ENCODE measurements around the gene LAMA1. TPM values are rescaled to one million over a fixed set of nuclear protein-coding genes. Genes with fewer than 3 reads are reported as not detected.

Gene LAMA1
- polyA plus RNA-seq, 4 donors: 0.40 to 5.7 (median 2.4) TPM

DNA sequence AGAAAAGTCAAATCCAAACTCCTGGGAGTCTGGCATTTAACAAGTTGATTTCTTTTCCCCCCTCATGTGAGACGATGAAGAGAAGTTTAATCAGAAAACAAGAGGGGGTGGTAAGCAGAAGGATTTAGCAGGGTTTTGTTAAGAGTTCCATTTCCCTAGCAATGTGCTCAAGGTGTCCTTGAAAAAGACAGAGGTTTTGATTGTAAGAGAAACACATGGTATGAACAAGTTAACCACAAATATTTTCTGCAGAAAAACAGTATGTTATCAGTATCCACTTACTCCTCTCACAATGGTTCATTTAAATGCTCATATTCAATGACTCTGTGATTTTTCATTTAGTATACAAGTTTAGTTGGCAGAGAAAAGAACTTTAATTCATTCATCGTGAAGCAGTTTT is 26.8 kb downstream of the LAMA1 start:
- H3K27ac ChIP-seq (ENCODE audit: low read depth in 1 of 3, low read length in 2 of 3): no peak overlapping the region
- DNase-seq (no peak), FAIRE-seq (no peak)
- no peaks in the 10 kb centered on the region for H3K27me3 ChIP-seq (ENCODE audit: control insufficient read depth in 3 of 3, insufficient read depth in 3 of 3, low read length in 3 of 3)
- no peaks in the 10 kb centered on the region for H3K36me3 ChIP-seq (ENCODE audit: control insufficient read depth in 3 of 3, insufficient read depth in 2 of 3, low read depth in 1 of 3, low read length in 3 of 3)
- no peaks in the 10 kb centered on the region for H3K9me3 ChIP-seq (ENCODE audit: control insufficient read depth in 2 of 2, insufficient read depth in 1 of 2, low read depth in 1 of 2, low read length in 1 of 2)
- H3K4me3 ChIP-seq (ENCODE audit: low read depth in 1 of 3, low read length in 3 of 3): no peak overlapping the region
- 58 to 70% (median 61%) methylated on average over 2 of the region's 2 CpGs for WGBS, 3 donors
- no peaks in the 10 kb centered on the region for H3K4me1 ChIP-seq (ENCODE audit: control insufficient read depth in 3 of 3, insufficient read depth in 2 of 3, low read depth in 1 of 3, low read length in 2 of 3)

DNA sequence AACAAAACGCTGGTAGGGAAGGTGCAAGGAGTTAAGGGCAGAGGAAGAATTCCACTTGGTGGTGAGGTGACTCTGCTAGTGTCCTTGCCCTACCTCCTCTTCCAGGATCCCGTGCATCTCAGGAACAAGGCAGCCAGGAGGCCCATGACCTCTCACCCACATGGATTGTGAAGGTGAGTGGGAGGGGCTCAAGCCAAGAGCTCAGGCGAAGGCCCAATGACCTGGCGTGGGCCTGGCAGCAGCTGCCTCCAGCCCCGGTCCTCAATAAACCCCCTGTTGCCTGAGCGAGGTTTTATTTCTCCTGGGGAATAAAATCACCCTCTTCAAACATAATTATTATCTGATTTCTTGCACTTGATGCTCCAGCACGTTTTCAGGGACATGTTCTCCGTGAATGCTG is 28.2 kb downstream of the LAMA1 start:
- DNase-seq (no peak), FAIRE-seq (no peak)
- no peaks in the 10 kb centered on the region for H3K36me3 ChIP-seq (ENCODE audit: control insufficient read depth in 3 of 3, insufficient read depth in 2 of 3, low read depth in 1 of 3, low read length in 3 of 3)
- no peaks in the 10 kb centered on the region for H3K9me3 ChIP-seq (ENCODE audit: control insufficient read depth in 2 of 2, insufficient read depth in 1 of 2, low read depth in 1 of 2, low read length in 1 of 2)
- H3K4me3 ChIP-seq (ENCODE audit: low read depth in 1 of 3, low read length in 3 of 3): no peak overlapping the region
- no peaks in the 10 kb centered on the region for H3K4me1 ChIP-seq (ENCODE audit: control insufficient read depth in 3 of 3, insufficient read depth in 2 of 3, low read depth in 1 of 3, low read length in 2 of 3)
- no peaks in the 10 kb centered on the region for H3K27me3 ChIP-seq (ENCODE audit: control insufficient read depth in 3 of 3, insufficient read depth in 3 of 3, low read length in 3 of 3)
- WGBS, 3 donors: 70 to 80% (median 72%) methylated on average over 8 of the region's 8 CpGs
- no peak overlapping the region for H3K27ac ChIP-seq (ENCODE audit: low read depth in 1 of 3, low read length in 2 of 3)

DNA sequence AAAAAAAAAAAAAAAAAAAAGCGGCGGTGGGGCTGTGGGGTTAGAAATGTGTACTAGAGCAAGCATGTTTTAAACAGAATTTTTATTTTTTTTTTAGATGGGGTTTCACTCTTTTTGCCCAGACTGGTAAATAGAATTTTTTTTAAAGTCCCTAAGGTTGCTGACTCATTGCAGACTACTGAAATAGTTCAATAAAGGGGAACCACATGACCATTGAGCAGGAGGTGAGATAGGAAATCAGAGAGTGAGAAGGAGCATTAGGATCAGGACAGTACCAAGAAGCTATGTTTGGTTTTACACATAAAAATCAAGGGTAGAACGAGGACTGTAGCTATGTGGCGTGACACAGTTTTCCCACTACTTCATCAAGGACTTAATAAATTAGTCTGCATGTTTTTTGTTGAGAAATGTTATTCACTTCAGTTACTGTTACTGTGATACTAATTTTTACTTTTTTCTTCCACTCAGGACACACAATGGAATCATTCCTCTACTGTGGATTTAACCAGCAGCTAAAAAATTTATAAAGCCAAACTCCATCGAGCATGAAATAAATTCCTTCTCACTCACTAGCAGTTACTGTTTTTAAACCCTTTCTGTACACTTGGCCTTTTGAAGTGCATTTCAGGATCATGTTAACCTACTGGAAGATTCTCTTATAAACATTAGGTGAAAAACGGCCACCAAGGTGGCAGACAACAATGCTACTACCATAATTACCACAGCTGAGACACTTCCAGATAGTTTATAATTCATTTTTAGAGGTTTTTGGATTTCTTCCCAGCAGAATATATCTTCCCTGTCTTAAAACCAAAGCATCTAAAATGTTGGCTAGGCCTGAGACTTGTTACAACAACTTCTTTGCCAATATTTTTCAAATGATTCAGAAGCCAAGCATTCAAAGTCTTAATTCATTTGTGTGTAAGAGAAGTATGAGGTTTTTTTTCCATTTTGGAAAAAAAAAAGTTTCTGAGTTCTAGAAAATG is 33.2 kb downstream of the LAMA1 start:
- no peaks in the 10 kb centered on the region for H3K4me1 ChIP-seq (ENCODE audit: control insufficient read depth in 3 of 3, insufficient read depth in 2 of 3, low read depth in 1 of 3, low read length in 2 of 3)
- no peaks in the 10 kb centered on the region for H3K36me3 ChIP-seq (ENCODE audit: control insufficient read depth in 3 of 3, insufficient read depth in 2 of 3, low read depth in 1 of 3, low read length in 3 of 3)
- DNase-seq (peak in 1 of 2 donors; percentile 38), FAIRE-seq (no peak)
- no peak overlapping the region for H3K27ac ChIP-seq (ENCODE audit: low read depth in 1 of 3, low read length in 2 of 3)
- H3K4me3 ChIP-seq (ENCODE audit: low read depth in 1 of 3, low read length in 3 of 3): no peak overlapping the region
- no peaks in the 10 kb centered on the region for H3K27me3 ChIP-seq (ENCODE audit: control insufficient read depth in 3 of 3, insufficient read depth in 3 of 3, low read length in 3 of 3)
- H3K9me3 ChIP-seq (ENCODE audit: control insufficient read depth in 2 of 2, insufficient read depth in 1 of 2, low read depth in 1 of 2, low read length in 1 of 2): no peaks in the 10 kb centered on the region
- 64 to 72% (median 68%) methylated on average over 6 of the region's 6 CpGs for WGBS, 3 donors

DNA sequence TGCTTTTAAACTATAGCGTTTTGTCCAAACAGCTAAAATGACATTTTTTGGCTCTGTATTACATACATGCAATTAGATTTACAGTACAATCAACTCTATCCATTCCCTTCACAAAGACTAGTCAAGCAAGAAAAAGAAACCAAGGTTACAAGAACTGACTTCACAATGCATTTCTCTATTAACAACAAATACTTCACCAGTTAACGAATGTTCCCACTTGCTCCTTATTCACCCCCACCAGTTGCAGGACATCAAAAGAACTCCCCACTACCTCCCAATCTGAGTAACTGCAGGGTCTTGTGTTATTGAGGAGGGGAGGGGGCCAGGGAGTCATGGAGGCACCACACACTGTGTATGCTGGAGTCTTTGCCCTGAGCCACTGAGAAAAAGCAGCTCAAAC is 34.9 kb downstream of the LAMA1 start:
- DNase-seq: no peak
- Histone ChIP-seq H3K4me3 (ENCODE audit: low read depth in 1 of 3, low read length in 3 of 3) (no peak overlapping the region), H3K36me3 (ENCODE audit: control insufficient read depth in 3 of 3, insufficient read depth in 2 of 3, low read depth in 1 of 3, low read length in 3 of 3) (no peaks in the 10 kb centered on the region), H3K27ac (ENCODE audit: low read depth in 1 of 3, low read length in 2 of 3) (no peak overlapping the region), H3K4me1 (ENCODE audit: control insufficient read depth in 3 of 3, insufficient read depth in 2 of 3, low read depth in 1 of 3, low read length in 2 of 3) (no peaks in the 10 kb centered on the region), H3K27me3 (ENCODE audit: control insufficient read depth in 3 of 3, insufficient read depth in 3 of 3, low read length in 3 of 3) (no peaks in the 10 kb centered on the region), H3K9me3 (ENCODE audit: control insufficient read depth in 2 of 2, insufficient read depth in 1 of 2, low read depth in 1 of 2, low read length in 1 of 2) (no peaks in the 10 kb centered on the region)
- no peak for FAIRE-seq
- WGBS, 3 donors: 76 to 90% (median 84%) methylated on average over 2 of the region's 2 CpGs

DNA sequence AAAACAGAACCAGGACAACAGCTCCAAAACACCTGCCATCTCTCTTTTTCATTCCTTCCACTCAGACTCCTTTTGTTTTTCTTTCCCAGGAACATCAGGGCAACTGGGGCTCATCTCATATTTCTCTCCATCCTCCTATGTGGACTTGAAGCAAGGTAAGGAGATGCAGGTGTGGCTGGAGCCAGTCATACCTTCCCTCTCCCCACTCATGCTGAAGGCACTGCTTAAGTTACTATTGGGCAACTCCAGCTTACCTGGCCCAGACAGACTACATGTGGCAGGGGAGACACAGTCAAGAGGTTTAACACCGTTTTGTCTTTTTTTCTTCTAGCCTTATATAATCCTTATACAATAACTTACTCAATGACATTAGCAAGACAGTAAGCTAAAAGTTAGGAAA is 38.4 kb downstream of the LAMA1 start:
- Histone ChIP-seq H3K36me3 (ENCODE audit: control insufficient read depth in 3 of 3, insufficient read depth in 2 of 3, low read depth in 1 of 3, low read length in 3 of 3) (no peaks in the 10 kb centered on the region), H3K9me3 (ENCODE audit: control insufficient read depth in 2 of 2, insufficient read depth in 1 of 2, low read depth in 1 of 2, low read length in 1 of 2) (no peaks in the 10 kb centered on the region), H3K4me1 (ENCODE audit: control insufficient read depth in 3 of 3, insufficient read depth in 2 of 3, low read depth in 1 of 3, low read length in 2 of 3) (no peaks in the 10 kb centered on the region), H3K27ac (ENCODE audit: low read depth in 1 of 3, low read length in 2 of 3) (no peak overlapping the region), H3K4me3 (ENCODE audit: low read depth in 1 of 3, low read length in 3 of 3) (no peak overlapping the region), H3K27me3 (ENCODE audit: control insufficient read depth in 3 of 3, insufficient read depth in 3 of 3, low read length in 3 of 3) (no peaks in the 10 kb centered on the region)
- FAIRE-seq: no peak
- no peak for DNase-seq
- 59 to 84% (median 83%) methylated on average over 1 of the region's 1 CpG for WGBS, 3 donors

DNA sequence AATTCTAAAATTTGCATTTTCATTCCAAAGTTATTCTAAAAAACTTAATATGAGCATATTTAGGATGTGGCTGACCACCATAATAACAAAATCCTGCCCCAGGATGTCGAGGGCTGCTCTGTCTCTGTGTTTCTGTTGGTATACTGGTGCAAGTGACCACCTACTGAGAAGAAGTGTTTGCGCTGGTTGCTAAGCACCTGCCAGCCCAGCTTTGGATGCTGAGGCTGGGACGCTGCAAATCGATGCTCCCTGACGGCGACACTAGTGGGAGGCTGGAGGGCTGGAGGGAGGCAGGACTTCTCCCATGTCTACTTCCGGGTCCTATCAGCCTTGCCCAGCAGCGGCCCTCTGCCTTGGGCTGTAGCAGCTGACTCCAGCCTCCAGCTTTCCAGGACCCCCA is 45.0 kb downstream of the LAMA1 start:
- Histone ChIP-seq H3K27ac (ENCODE audit: low read depth in 1 of 3, low read length in 2 of 3) (no peak overlapping the region), H3K36me3 (ENCODE audit: control insufficient read depth in 3 of 3, insufficient read depth in 2 of 3, low read depth in 1 of 3, low read length in 3 of 3) (no peaks in the 10 kb centered on the region), H3K9me3 (ENCODE audit: control insufficient read depth in 2 of 2, insufficient read depth in 1 of 2, low read depth in 1 of 2, low read length in 1 of 2) (peaks cover 0 to 5% of the 10 kb centered on the region in 2 donors), H3K4me1 (ENCODE audit: control insufficient read depth in 3 of 3, insufficient read depth in 2 of 3, low read depth in 1 of 3, low read length in 2 of 3) (no peaks in the 10 kb centered on the region), H3K27me3 (ENCODE audit: control insufficient read depth in 3 of 3, insufficient read depth in 3 of 3, low read length in 3 of 3) (no peaks in the 10 kb centered on the region), H3K4me3 (ENCODE audit: low read depth in 1 of 3, low read length in 3 of 3) (no peak overlapping the region)
- DNase-seq: no peak
- no peak for FAIRE-seq
- WGBS, 3 donors: 74 to 89% (median 85%) methylated on average over 8 of the region's 8 CpGs

DNA sequence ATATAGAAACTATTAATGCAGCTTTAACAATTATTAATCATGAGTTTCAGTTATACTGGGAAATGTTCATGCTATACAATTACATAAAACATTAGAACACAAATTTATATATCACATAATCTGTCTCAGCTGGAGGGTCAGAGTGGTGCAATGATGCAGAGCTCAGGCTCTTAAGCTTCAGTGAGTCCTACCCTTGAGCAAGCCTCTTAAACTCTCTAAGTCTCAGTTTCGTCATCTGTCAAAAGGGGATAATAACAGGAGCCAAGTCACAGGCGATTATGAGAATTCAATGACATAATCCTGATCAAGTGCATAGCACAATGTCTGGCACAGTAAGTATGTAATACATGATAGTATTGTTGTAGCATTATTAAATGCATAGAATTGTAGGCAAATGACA is 46.0 kb downstream of the LAMA1 start:
- no peak for DNase-seq
- no peaks in the 10 kb centered on the region for H3K36me3 ChIP-seq (ENCODE audit: control insufficient read depth in 3 of 3, insufficient read depth in 2 of 3, low read depth in 1 of 3, low read length in 3 of 3)
- H3K27ac ChIP-seq (ENCODE audit: low read depth in 1 of 3, low read length in 2 of 3): no peak overlapping the region
- H3K4me1 ChIP-seq (ENCODE audit: control insufficient read depth in 3 of 3, insufficient read depth in 2 of 3, low read depth in 1 of 3, low read length in 2 of 3): no peaks in the 10 kb centered on the region
- no peak overlapping the region for H3K4me3 ChIP-seq (ENCODE audit: low read depth in 1 of 3, low read length in 3 of 3)
- WGBS, 3 donors: 77 to 88% (median 77%) methylated on average over 2 of the region's 2 CpGs
- no peak for FAIRE-seq
- H3K27me3 ChIP-seq (ENCODE audit: control insufficient read depth in 3 of 3, insufficient read depth in 3 of 3, low read length in 3 of 3): no peaks in the 10 kb centered on the region
- peaks cover 0 to 5% of the 10 kb centered on the region in 2 donors for H3K9me3 ChIP-seq (ENCODE audit: control insufficient read depth in 2 of 2, insufficient read depth in 1 of 2, low read depth in 1 of 2, low read length in 1 of 2)

DNA sequence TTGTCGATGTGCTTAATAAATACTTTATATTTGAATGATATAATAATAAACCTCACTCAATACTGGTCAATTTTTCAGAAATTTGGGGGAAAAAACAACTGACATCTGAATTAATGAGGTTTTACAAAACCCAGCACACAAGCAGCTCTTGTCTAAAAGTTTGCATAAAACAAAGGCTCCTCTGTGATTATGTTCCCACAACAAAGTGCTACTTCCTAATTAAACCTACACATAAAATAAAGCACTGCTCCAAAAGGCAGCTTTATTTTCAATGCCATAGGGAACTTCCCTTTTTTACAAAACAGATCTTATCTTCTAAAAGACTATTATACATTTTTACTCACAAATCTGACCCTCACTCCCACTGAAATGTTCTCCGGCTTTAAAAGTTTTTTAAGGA is 47.1 kb downstream of the LAMA1 start:
- Histone ChIP-seq H3K36me3 (ENCODE audit: control insufficient read depth in 3 of 3, insufficient read depth in 2 of 3, low read depth in 1 of 3, low read length in 3 of 3) (no peaks in the 10 kb centered on the region), H3K4me3 (ENCODE audit: low read depth in 1 of 3, low read length in 3 of 3) (no peak overlapping the region), H3K4me1 (ENCODE audit: control insufficient read depth in 3 of 3, insufficient read depth in 2 of 3, low read depth in 1 of 3, low read length in 2 of 3) (no peaks in the 10 kb centered on the region), H3K27ac (ENCODE audit: low read depth in 1 of 3, low read length in 2 of 3) (no peak overlapping the region), H3K9me3 (ENCODE audit: control insufficient read depth in 2 of 2, insufficient read depth in 1 of 2, low read depth in 1 of 2, low read length in 1 of 2) (peaks cover 0 to 5% of the 10 kb centered on the region in 2 donors), H3K27me3 (ENCODE audit: control insufficient read depth in 3 of 3, insufficient read depth in 3 of 3, low read length in 3 of 3) (no peaks in the 10 kb centered on the region)
- 72 to 88% (median 81%) methylated on average over 2 of the region's 2 CpGs for WGBS, 3 donors
- DNase-seq (no peak), FAIRE-seq (no peak)

All from small intestine (tissue), 7 donors.